HCT116 (cell line): ENCODE data around the gene TWNK. TPM values are rescaled to one million over a fixed set of nuclear protein-coding genes. Genes with fewer than 3 reads are reported as not detected.

ENCODE experiments used
- ATAC-seq: fragments of 200-7000 bp; cut with Tn5 transposase; 2 replicates; pipeline ENCODE4 v1.9.1; 2020; ENCODE audit warnings: mild to moderate bottlenecking, moderate library complexity
- Bru-seq: library from RNA; stranded (reverse); fragments of 400-500 nt; gene quantifications from one replicate; lab custom pipeline; 2021; lab: Mats Ljungman, UMichigan
- BruChase-seq, 2 experiments: library from RNA; stranded (reverse); fragments of 400-500 nt; gene quantifications; one replicate each; lab custom pipeline; 2021; lab: Mats Ljungman, UMichigan
- BruUV-seq: library from RNA; stranded (reverse); fragments of 400-500 nt; replicated peaks from 2 replicates; lab custom pipeline; 2021; lab: Mats Ljungman, UMichigan
- CTCF ChIA-PET: fragments of 300-600 bp; sonication (Branson Sonifier 250); formaldehyde crosslinking; loops from one replicate; lab custom pipeline; 2021; ENCODE audit warnings: antibody characterized with exemption; lab: Charles Lee
- POLR2A ChIA-PET: fragments of 300-600, 350-600 bp; sonication (Branson Sonifier 250); formaldehyde crosslinking; loops from one replicate; lab custom pipeline; 2021; ENCODE audit warnings: antibody characterized with exemption; lab: Charles Lee
- RAD21 ChIA-PET, 2 experiments: fragments of 300-600 bp; sonication (Branson Sonifier 250); formaldehyde crosslinking; loops; one replicate each; lab custom pipeline; 2023; ENCODE audit warnings: low total read pairs in 2 of 2; ENCODE audit not compliant: uncharacterized antibody in 2 of 2, unreplicated experiment in 2 of 2, low non-redundant PET in 1 of 2; lab: Charles Lee
- DNase-seq: peaks from one replicate; pipeline ENCODE4 v3.0.0-alpha.2; 2010; ENCODE audit warnings: low read depth, low spot score
- H2AFZ ChIP-seq: fragments of 200-600 bp; shearing (Covaris generic), sonication (generic); 2 replicates; pipeline ENCODE4 v1.6.1; 2017; ENCODE audit warnings: low read depth, mixed run types, mixed read lengths, antibody characterized with exemption, low read length; ENCODE audit not compliant: poor library complexity, severe bottlenecking
- H3K27ac ChIP-seq: 2 replicates; pipeline ENCODE4 v1.5.1; 2012; ENCODE audit warnings: low read depth, low read length
- H3K27me3 ChIP-seq: fragments of 200-600 bp; sonication (generic); 2 replicates; pipeline ENCODE4 v1.6.1; 2016; ENCODE audit warnings: mixed run types, low read length, mixed read lengths; ENCODE audit not compliant: insufficient read depth
- H3K36me3 ChIP-seq, 2 experiments: fragments of 200-500 bp in 1 of 2; fragments of 200-600 bp in 1 of 2; sonication (Bioruptor generic) in 1 of 2; sonication (generic) in 1 of 2; 2 replicates each; pipeline versions ENCODE4 v1.5.1 to v1.6.1; 2014 to 2016; ENCODE audit warnings: low read length in 2 of 2, inconsistent platforms in 1 of 2, mixed read lengths in 1 of 2, mixed run types in 1 of 2; ENCODE audit not compliant: insufficient read depth in 2 of 2, control insufficient read depth in 1 of 2
- H3K4me1 ChIP-seq, 2 experiments: fragments of 200-600 bp in 1 of 2; sonication (generic) in 1 of 2; 2 replicates each; pipeline versions ENCODE4 v1.5.1 to v1.6.1; 2012 to 2017; ENCODE audit warnings: low read length in 2 of 2, inconsistent platforms in 1 of 2, mild to moderate bottlenecking in 1 of 2, mixed read lengths in 1 of 2, mixed run types in 1 of 2, moderate library complexity in 1 of 2; ENCODE audit not compliant: insufficient read depth in 2 of 2, control insufficient read depth in 1 of 2
- H3K4me2 ChIP-seq: fragments of 200-600 bp; sonication (generic); 2 replicates; pipeline ENCODE4 v1.6.1; 2017; ENCODE audit warnings: mixed run types, low read length, mixed read lengths
- H3K4me3 ChIP-seq, 2 experiments: fragments of 200-600 bp in 1 of 2; sonication (generic) in 1 of 2; replicated peaks in 1 of 2; 2 replicates each; pipeline ENCODE4 v1.5.1; 2011 to 2016; ENCODE audit warnings: low read length in 2 of 2, control low read depth in 1 of 2, low read depth in 1 of 2, mild to moderate bottlenecking in 1 of 2, mixed read lengths in 1 of 2, mixed run types in 1 of 2
- H3K79me2 ChIP-seq: fragments of 200-600 bp; sonication (generic); 2 replicates; pipeline ENCODE4 v1.6.1; 2017; ENCODE audit warnings: mild to moderate bottlenecking, mixed run types, low read length, moderate library complexity, mixed read lengths; ENCODE audit not compliant: insufficient read depth
- H3K9ac ChIP-seq: fragments of 200-600 bp; sonication (generic); 2 replicates; pipeline ENCODE4 v1.6.1; 2016; ENCODE audit warnings: low read length, mixed read lengths
- H3K9me2 ChIP-seq: fragments of 200-600 bp; sonication (generic), shearing (Covaris generic); 2 replicates; pipeline ENCODE4 v1.6.1; 2017; ENCODE audit warnings: mixed run types, mild to moderate bottlenecking, moderate library complexity; ENCODE audit not compliant: insufficient read depth
- H3K9me3 ChIP-seq, 2 experiments: fragments of 200-500 bp in 1 of 2; fragments of 200-600 bp in 1 of 2; sonication (Bioruptor generic) in 1 of 2; sonication (generic) in 1 of 2; 2 replicates each; pipeline ENCODE4 v1.6.1; 2014 to 2017; ENCODE audit warnings: low read length in 2 of 2, mixed read lengths in 2 of 2, inconsistent platforms in 1 of 2, low read depth in 1 of 2, mild to moderate bottlenecking in 1 of 2, mixed run types in 1 of 2, moderate library complexity in 1 of 2; ENCODE audit not compliant: control insufficient read depth in 1 of 2, insufficient read depth in 1 of 2
- H4K20me1 ChIP-seq: fragments of 200-600 bp; sonication (generic), shearing (Covaris generic); 2 replicates; pipeline ENCODE4 v1.6.1; 2017; ENCODE audit warnings: mixed run types, mild to moderate bottlenecking, moderate library complexity; ENCODE audit not compliant: insufficient read depth
- CEBPB ChIP-seq: IDR thresholded peaks from 2 replicates; pipeline ENCODE4 v1.6.1; 2012; ENCODE audit warnings: low read depth
- ELF1 ChIP-seq: IDR thresholded peaks from 2 replicates; pipeline ENCODE4 v1.6.1; 2012; ENCODE audit warnings: low read depth, borderline replicate concordance
- POLR2A ChIP-seq: IDR thresholded peaks from 2 replicates; pipeline ENCODE4 v1.7.0; 2011; ENCODE audit warnings: borderline replicate concordance; ENCODE audit not compliant: insufficient read depth, insufficient read length; ENCODE audit errors: extremely low read depth
- POLR2AphosphoS5 ChIP-seq: IDR thresholded peaks from 2 replicates; pipeline ENCODE4 v1.6.1; 2011; ENCODE audit warnings: mild to moderate bottlenecking, low read depth, low read length, moderate library complexity
- TCF7L2 ChIP-seq: IDR thresholded peaks from 2 replicates; pipeline ENCODE4 v1.7.0; 2011; ENCODE audit warnings: borderline replicate concordance, inconsistent platforms; ENCODE audit not compliant: insufficient read depth, insufficient read length; ENCODE audit errors: extremely low read depth
- YY1 ChIP-seq: IDR thresholded peaks from 2 replicates; pipeline ENCODE4 v1.6.1; 2011; ENCODE audit warnings: low read length, low read depth, moderate library complexity, mild to moderate bottlenecking; ENCODE audit not compliant: insufficient replicate concordance; ENCODE audit errors: extremely low read depth
- ZFX ChIP-seq: fragments of 450-650 bp; IDR thresholded peaks from 2 replicates; pipeline ENCODE4 v1.6.1; 2017
- intact Hi-C: fragments of 100-400 bp; cut with micrococcal nuclease; formaldehyde crosslinking; loops from 2 replicates; pipeline ENCODE4 v1.10.0; 2022
- long read RNA-seq: library from polyadenylated mRNA; unstranded; transcript quantifications from one replicate; pipeline ENCODE4 v2.0.0, GENCODE V29; 2021; ENCODE audit not compliant: unreplicated experiment
- polyA plus RNA-seq: library from polyadenylated mRNA; unstranded; fragments of >200 nt; gene quantifications from 2 replicates; pipeline ENCODE4 v1.2.1, GENCODE V29; 2012; ENCODE audit warnings: missing spikeins
- total RNA-seq: library from RNA; stranded (reverse); gene quantifications from one replicate; pipeline ENCODE4 v1.2.1, GENCODE V29; 2021; ENCODE audit not compliant: unreplicated experiment

Gene TWNK
- 42.1 TPM for total RNA-seq
- polyA plus RNA-seq: 39.7 and 42.4 TPM in 2 replicates
- percentile 95 among the genes with signal in this experiment for Bru-seq, nascent RNA
- BruChase-seq, experiment 1, labeled RNA remaining after a 6-hour chase: percentile 84 among the genes with signal in this experiment
- percentile 97 among the genes with signal in this experiment for BruChase-seq, experiment 2, labeled RNA remaining after a 2-hour chase
- long read RNA-seq, transcript TWNK-202 (5 exons, 3,665 nt): minor isoform, 17 of 95 reads
- long read RNA-seq, transcript TWNK-201 (5 exons, 3,621 nt): major isoform, 46 of 95 reads
- long read RNA-seq, partial matches to known transcripts: 4 of 95 reads
- long read RNA-seq, other reads (novel, unspliced or antisense): 25 of 95 reads

DNA sequence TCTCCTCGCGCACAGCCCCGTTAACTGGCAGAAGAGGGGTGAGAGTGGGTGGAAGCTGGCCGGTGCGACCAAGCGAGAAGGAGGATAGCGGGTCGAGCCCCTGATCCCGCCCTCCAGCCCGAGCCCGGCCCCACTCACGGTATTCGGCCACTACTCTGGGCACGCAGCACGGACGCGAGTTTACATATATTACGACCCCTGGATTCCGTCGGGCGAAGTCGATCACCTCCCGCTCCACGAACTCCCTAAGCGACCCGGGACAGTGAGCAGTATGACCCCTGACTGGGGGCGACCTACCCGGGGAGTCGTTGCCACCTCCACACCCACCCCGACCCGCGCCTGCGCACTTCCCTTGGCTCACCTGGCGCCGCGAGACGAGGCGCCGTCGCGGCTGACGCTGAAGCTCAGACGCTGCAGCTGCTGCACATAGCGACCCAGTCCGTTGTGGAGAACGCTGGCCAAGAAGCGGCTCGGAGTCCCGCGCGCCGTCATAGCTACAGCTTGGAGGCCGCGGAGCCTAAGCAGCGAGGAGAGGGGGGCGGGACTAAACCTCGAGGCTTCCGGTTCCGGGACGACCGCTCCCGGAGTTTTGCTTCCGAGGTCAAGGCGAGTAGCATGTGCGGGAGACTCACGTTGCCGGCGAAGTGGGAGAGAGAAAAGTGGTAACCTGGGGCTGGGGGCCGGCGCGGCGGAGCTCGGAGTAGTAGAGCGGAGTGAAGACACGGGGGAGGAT is at the start of gene TWNK, which contains the start of gene MRPL43:
TSS of gene TWNK (plus strand) at position 592 of the 733 bp plus-strand sequence. CDS start 668 bp downstream, outside the sequence.
TSS of gene MRPL43 (minus strand) at position 546 of the 733 bp plus-strand sequence. CDS start at position 492, 54 bp downstream.
- H3K9ac ChIP-seq: peak within 1 kb of the TSS; percentile 96
- no peaks in the 10 kb centered on the region for H3K27me3 ChIP-seq
- DNase-seq: peak; percentile 68
- H3K36me3 ChIP-seq: peaks cover 27 to 32% of the 10 kb centered on the region in 2 experiments
- ChIA-PET RAD21 (no interaction called here), CTCF (interaction anchor here (0.6 to 1.5 kb wide), 2 partner anchors 10 to 11 kb away, joined by 3 to 6 read pairs; no protein-coding TSS in a partner anchor), POLR2A (interaction anchor here (1.0 to 1.6 kb wide), 2 partner anchors 11 to 27 kb away, joined by 3 to 6 read pairs; no protein-coding TSS in a partner anchor)
- BruUV-seq: no TSS peak
- peak within 1 kb of the TSS; percentile 41 for H2AFZ ChIP-seq
- intact Hi-C loops: no loop called here
- H3K4me2 ChIP-seq: peak within 1 kb of the TSS; percentile 96
- peaks cover 10 to 28% of the 10 kb centered on the region in 2 experiments; a peak in 3 of 4 replicates for H3K4me1 ChIP-seq
- no peaks in the 10 kb centered on the region; the same call in 1 of the 2 replicates for H4K20me1 ChIP-seq
- TF ChIP-seq ELF1 (no peak), POLR2AphosphoS5 (peak; percentile 91), POLR2A (peak; percentile 85), YY1 (peak; percentile 68), ZFX (peak; percentile 79), TCF7L2 (peak; percentile 18), CEBPB (no peak)
- H3K4me3 ChIP-seq: peak within 1 kb of the TSS; percentile 82 to 96
- no peaks in the 10 kb centered on the region for H3K9me2 ChIP-seq
- peaks cover 62% of the 10 kb centered on the region for H3K79me2 ChIP-seq
- H3K9me3 ChIP-seq: no peaks in the 10 kb centered on the region
- ATAC-seq: peak; percentile 86
- peak within 1 kb of the TSS; percentile 84 for H3K27ac ChIP-seq
